ENCODE results near the gene TRIM46. TPM values are rescaled to one million over a fixed set of nuclear protein-coding genes. Genes with fewer than 3 reads are reported as not detected.

The TRIM46 gene
- total and polyA plus RNA-seq, 2 of the 13 experiments (the other 11 are each of a cell fraction or from before 2014, with no cell fraction given): 0.04 to 0.09 TPM

DNA sequence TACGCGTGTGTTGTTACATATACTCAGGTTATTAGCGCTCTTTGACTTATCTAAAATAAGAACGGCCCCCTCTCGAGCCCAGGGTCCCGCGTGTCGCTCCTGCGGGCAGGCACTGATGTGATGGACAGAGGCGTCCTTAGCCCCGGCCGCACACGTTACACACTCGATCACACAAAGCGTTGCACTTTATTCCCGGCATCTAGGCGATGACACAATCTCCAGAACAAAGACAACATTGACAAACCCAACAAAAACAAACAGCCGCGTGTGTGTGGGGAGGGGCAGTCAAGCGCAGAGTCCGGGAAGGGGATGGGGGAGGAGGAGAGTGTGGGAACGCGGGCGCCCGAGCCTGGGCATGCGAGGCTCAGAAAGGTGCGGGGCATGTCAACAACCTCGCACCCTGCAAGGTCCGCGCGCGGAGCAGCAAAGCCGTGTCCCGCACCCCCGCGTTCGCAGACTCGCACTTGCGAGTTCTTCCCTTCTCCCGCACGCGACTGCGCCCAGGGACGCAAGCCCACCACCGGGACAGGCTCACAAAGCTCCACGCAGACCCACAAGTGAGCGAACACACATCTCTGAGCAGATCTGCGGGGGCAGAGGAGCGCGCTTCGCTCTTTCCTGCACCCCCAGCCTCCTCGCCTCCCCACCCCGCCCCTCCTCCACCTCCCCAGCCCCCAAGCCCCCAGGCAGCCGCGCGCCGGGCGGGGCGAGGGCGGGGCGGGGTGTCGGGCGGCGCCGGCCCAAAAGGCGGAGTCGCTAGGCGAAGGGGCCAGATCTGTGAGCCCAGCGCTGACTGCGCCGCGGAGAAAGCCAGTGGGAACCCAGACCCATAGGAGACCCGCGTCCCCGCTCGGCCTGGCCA, 46.3 kb upstream of the TRIM46 start, which contains the start of gene EFNA1 (continued):
- TF ChIP-seq CBFB (CRISPR knock-in tag; IDR thresholded peaks at IDR 0.05) (peak; percentile 60; the same call in 1 of the 2 replicates), YEATS4 (CRISPR knock-in tag; IDR thresholded peaks at IDR 0.05; ENCODE audit: borderline replicate concordance) (no peak; the same call in 1 of the 2 replicates), ZFP36 (IDR thresholded peaks at IDR 0.05; ENCODE audit: borderline replicate concordance, low read depth, low read length, partially characterized antibody) (peak; percentile 30), CHD2 (IDR thresholded peaks at IDR 0.05; ENCODE audit: low read depth, low read length) (peak; percentile 39), MTF1 (CRISPR knock-in tag; IDR thresholded peaks at IDR 0.05) (peak; percentile 90), THYN1 (CRISPR knock-in tag; IDR thresholded peaks at IDR 0.05; ENCODE audit: borderline replicate concordance, low read depth) (no peak), NFRKB (IDR thresholded peaks at IDR 0.05) (no peak), HNF4A (CRISPR knock-in tag; IDR thresholded peaks at IDR 0.05) (peak; percentile 98), JUND (CRISPR knock-in tag; IDR thresholded peaks at IDR 0.05) (peak; percentile 67; the same call in 1 of the 2 replicates), ZNF713 (CRISPR knock-in tag; IDR thresholded peaks at IDR 0.05) (no peak), ZBTB8A (CRISPR knock-in tag; IDR thresholded peaks at IDR 0.05; ENCODE audit: borderline replicate concordance, low read depth) (no peak; the same call in 1 of the 2 replicates), ZNF451 (CRISPR knock-in tag; IDR thresholded peaks at IDR 0.05) (peak; percentile 38; the same call in 1 of the 2 replicates), PPARG (CRISPR knock-in tag; conservative IDR thresholded peaks at IDR 0.05) (peak; percentile 74), EZH2 (conservative IDR thresholded peaks at IDR 0.05; ENCODE audit: low read depth, low read length) (no peak), HMGA1 (CRISPR knock-in tag; conservative IDR thresholded peaks at IDR 0.05) (no peak), SATB2 (CRISPR knock-in tag; IDR thresholded peaks at IDR 0.05) (peak; percentile 75), KDM4B (CRISPR knock-in tag; IDR thresholded peaks at IDR 0.05) (peak; percentile 84; the same call in 1 of the 2 replicates)
- TF ChIP-seq, protein P1, sequence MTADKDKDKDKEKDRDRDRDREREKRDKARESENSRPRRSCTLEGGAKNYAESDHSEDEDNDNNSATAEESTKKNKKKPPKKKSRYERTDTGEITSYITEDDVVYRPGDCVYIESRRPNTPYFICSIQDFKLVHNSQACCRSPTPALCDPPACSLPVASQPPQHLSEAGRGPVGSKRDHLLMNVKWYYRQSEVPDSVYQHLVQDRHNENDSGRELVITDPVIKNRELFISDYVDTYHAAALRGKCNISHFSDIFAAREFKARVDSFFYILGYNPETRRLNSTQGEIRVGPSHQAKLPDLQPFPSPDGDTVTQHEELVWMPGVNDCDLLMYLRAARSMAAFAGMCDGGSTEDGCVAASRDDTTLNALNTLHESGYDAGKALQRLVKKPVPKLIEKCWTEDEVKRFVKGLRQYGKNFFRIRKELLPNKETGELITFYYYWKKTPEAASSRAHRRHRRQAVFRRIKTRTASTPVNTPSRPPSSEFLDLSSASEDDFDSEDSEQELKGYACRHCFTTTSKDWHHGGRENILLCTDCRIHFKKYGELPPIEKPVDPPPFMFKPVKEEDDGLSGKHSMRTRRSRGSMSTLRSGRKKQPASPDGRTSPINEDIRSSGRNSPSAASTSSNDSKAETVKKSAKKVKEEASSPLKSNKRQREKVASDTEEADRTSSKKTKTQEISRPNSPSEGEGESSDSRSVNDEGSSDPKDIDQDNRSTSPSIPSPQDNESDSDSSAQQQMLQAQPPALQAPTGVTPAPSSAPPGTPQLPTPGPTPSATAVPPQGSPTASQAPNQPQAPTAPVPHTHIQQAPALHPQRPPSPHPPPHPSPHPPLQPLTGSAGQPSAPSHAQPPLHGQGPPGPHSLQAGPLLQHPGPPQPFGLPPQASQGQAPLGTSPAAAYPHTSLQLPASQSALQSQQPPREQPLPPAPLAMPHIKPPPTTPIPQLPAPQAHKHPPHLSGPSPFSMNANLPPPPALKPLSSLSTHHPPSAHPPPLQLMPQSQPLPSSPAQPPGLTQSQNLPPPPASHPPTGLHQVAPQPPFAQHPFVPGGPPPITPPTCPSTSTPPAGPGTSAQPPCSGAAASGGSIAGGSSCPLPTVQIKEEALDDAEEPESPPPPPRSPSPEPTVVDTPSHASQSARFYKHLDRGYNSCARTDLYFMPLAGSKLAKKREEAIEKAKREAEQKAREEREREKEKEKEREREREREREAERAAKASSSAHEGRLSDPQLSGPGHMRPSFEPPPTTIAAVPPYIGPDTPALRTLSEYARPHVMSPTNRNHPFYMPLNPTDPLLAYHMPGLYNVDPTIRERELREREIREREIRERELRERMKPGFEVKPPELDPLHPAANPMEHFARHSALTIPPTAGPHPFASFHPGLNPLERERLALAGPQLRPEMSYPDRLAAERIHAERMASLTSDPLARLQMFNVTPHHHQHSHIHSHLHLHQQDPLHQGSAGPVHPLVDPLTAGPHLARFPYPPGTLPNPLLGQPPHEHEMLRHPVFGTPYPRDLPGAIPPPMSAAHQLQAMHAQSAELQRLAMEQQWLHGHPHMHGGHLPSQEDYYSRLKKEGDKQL (CRISPR knock-in tag; IDR thresholded peaks at IDR 0.05; ENCODE audit: low read depth): peak; percentile 95
- TF ChIP-seq, protein P2, sequence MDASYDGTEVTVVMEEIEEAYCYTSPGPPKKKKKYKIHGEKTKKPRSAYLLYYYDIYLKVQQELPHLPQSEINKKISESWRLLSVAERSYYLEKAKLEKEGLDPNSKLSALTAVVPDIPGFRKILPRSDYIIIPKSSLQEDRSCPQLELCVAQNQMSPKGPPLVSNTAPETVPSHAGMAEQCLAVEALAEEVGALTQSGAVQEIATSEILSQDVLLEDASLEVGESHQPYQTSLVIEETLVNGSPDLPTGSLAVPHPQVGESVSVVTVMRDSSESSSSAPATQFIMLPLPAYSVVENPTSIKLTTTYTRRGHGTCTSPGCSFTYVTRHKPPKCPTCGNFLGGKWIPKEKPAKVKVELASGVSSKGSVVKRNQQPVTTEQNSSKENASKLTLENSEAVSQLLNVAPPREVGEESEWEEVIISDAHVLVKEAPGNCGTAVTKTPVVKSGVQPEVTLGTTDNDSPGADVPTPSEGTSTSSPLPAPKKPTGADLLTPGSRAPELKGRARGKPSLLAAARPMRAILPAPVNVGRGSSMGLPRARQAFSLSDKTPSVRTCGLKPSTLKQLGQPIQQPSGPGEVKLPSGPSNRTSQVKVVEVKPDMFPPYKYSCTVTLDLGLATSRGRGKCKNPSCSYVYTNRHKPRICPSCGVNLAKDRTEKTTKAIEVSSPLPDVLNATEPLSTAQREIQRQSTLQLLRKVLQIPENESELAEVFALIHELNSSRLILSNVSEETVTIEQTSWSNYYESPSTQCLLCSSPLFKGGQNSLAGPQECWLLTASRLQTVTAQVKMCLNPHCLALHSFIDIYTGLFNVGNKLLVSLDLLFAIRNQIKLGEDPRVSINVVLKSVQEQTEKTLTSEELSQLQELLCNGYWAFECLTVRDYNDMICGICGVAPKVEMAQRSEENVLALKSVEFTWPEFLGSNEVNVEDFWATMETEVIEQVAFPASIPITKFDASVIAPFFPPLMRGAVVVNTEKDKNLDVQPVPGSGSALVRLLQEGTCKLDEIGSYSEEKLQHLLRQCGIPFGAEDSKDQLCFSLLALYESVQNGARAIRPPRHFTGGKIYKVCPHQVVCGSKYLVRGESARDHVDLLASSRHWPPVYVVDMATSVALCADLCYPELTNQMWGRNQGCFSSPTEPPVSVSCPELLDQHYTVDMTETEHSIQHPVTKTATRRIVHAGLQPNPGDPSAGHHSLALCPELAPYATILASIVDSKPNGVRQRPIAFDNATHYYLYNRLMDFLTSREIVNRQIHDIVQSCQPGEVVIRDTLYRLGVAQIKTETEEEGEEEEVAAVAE (CRISPR knock-in tag; IDR thresholded peaks at IDR 0.05; ENCODE audit: borderline replicate concordance): peak; percentile 88; the same call in 1 of the 2 replicates
